Left lung (tissue), 10 donors: ENCODE measurements around the gene CEP63. TPM values are rescaled to one million over a fixed set of nuclear protein-coding genes. Genes with fewer than 3 reads are reported as not detected.

Experiments
- ATAC-seq: fragments of 200-7000 bp; cut with Tn5 transposase; one replicate; pipeline ENCODE4 v1.9.1; 2020; ENCODE audit warnings: moderate library complexity
- DNase-seq, 4 donors: peaks; one replicate each; pipeline ENCODE4 v3.0.0-alpha.2; 2013 to 2020
- H3K27ac ChIP-seq, 2 donors: fragments of 200-600 bp; sonication (generic) in 1 of 2; one replicate each; pipeline versions ENCODE4 v1.5.0 to v1.8.0; 2020 to 2021
- H3K27me3 ChIP-seq, 2 donors: fragments of 200-600 bp; sonication (generic) in 1 of 2; one replicate each; pipeline versions ENCODE4 v1.5.0 to v1.8.0; 2020 to 2021
- H3K36me3 ChIP-seq, 2 donors: fragments of 200-600 bp; sonication (generic) in 1 of 2; one replicate each; pipeline versions ENCODE4 v1.5.0 to v1.8.0; 2020 to 2021
- H3K4me1 ChIP-seq, 2 donors: fragments of 200-600 bp; one replicate each; pipeline ENCODE4 v1.8.0; 2021
- H3K4me3 ChIP-seq, 2 donors: fragments of 200-600 bp; sonication (generic) in 1 of 2; one replicate each; pipeline versions ENCODE4 v1.5.0 to v1.8.0; 2020 to 2021; ENCODE audit warnings: mild to moderate bottlenecking in 1 of 2
- H3K9me3 ChIP-seq, 2 donors: fragments of 200-600 bp; sonication (generic) in 1 of 2; one replicate each; pipeline versions ENCODE4 v1.5.0 to v1.8.0; 2020 to 2021
- intact Hi-C, 2 donors: fragments of 100-400 bp; cut with DNase I; formaldehyde crosslinking; loops; one replicate each; pipeline versions ENCODE4 v1.11.2 to v1.14.2; 2022
- polyA plus RNA-seq, 6 donors: library from polyadenylated mRNA; unstranded; fragments of 120-200 nt; gene quantifications; one replicate each; pipeline ENCODE4 v1.2.1, GENCODE V29; 2013; ENCODE audit not compliant: insufficient read length in 6 of 6
- total RNA-seq, 2 donors: library from RNA; stranded (reverse); fragmentation: NEBNext Ultra II Directional; extraction: Animal tissue kit (Norgen Biotek cat#: 25700); gene quantifications; one replicate each; pipeline ENCODE4 v1.2.1, GENCODE V29; 2021
- TF ChIP-seq, protein P1 (sequence below), 2 donors: fragments of 200-600 bp; sonication (generic) in 1 of 2; IDR thresholded peaks; one replicate each; pipeline versions ENCODE4 v1.5.0 to v1.8.0; 2021; ENCODE audit warnings: antibody characterized with exemption in 2 of 2
- donor health status: DM: no; HTN: yes; CAD: no.
- donor health status: DM: no; HTN: no; CAD: no.

Gene CEP63
- total and polyA plus RNA-seq, 8 donors = 16.1 to 40.4 (median 32.7) TPM

DNA sequence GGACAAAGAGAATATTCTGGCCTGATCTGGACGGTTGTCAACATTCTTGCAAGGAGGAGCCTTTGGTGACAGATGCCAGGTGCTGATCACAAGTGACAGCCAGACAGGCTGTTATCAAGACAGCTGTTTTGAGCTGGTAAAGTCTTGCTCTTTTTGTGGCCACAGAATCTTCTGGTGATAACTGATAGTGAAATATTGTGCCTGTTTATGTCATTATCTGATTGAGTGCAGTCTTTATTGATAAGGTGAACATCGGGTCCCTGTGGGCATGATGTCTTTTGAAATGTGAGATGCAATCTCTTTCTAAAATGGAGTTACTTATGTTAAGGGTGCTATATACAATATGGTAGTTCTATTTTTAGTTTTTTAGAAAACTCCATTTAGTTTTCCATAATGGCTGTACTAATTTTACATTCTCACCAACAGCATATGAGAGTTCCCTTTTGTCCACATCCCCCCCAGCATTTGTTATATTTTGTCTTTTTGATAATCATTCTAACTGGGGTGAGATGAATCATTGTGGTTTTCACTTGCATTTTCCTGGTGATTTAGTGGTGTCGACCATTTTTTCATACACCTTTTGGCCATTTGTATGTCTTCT lies 10.7 kb downstream of the CEP63 start:
- Histone ChIP-seq H3K27me3 (no peaks in the 10 kb centered on the region), H3K4me3 (no peak overlapping the region), H3K9me3 (no peaks in the 10 kb centered on the region), H3K4me1 (peaks cover 0 to 8% of the 10 kb centered on the region in 2 donors), H3K36me3 (peaks cover 0 to 6% of the 10 kb centered on the region in 2 donors), H3K27ac (no peak overlapping the region)
- no peak for DNase-seq
- TF ChIP-seq, protein P1, sequence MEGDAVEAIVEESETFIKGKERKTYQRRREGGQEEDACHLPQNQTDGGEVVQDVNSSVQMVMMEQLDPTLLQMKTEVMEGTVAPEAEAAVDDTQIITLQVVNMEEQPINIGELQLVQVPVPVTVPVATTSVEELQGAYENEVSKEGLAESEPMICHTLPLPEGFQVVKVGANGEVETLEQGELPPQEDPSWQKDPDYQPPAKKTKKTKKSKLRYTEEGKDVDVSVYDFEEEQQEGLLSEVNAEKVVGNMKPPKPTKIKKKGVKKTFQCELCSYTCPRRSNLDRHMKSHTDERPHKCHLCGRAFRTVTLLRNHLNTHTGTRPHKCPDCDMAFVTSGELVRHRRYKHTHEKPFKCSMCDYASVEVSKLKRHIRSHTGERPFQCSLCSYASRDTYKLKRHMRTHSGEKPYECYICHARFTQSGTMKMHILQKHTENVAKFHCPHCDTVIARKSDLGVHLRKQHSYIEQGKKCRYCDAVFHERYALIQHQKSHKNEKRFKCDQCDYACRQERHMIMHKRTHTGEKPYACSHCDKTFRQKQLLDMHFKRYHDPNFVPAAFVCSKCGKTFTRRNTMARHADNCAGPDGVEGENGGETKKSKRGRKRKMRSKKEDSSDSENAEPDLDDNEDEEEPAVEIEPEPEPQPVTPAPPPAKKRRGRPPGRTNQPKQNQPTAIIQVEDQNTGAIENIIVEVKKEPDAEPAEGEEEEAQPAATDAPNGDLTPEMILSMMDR (IDR thresholded peaks at IDR 0.05) = no peak
- no peak for ATAC-seq
- intact Hi-C loops = no loop called here

DNA sequence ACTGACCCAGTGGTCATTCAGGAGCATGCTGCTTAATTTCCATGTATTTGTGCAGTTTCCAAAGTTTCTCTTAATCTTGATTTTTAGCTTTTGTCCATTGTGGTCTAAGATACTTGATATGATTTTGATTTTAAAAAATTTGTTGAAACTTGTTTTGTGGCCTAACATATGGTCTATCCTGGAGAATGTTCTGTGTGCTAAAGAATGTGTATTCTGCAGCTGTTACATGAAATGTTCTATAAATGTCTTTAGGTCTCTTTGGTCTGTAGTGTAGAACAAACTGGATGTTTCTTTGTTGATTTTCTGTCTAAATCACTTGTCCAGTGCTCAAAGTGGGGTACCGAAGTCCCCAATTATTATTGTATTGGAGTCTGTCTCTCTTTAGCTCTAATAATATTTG lies 17.4 kb downstream of the CEP63 start:
- DNase-seq = no peak
- ATAC-seq = no peak
- H3K36me3 ChIP-seq = no peaks in the 10 kb centered on the region
- no peak overlapping the region for H3K27ac ChIP-seq
- peaks cover 0 to 15% of the 10 kb centered on the region in 2 donors for H3K9me3 ChIP-seq
- intact Hi-C loops = no loop called here
- TF ChIP-seq, protein P1 (IDR thresholded peaks at IDR 0.05) = no peak
- no peaks in the 10 kb centered on the region for H3K27me3 ChIP-seq
- no peak overlapping the region for H3K4me3 ChIP-seq
- H3K4me1 ChIP-seq = no peaks in the 10 kb centered on the region

DNA sequence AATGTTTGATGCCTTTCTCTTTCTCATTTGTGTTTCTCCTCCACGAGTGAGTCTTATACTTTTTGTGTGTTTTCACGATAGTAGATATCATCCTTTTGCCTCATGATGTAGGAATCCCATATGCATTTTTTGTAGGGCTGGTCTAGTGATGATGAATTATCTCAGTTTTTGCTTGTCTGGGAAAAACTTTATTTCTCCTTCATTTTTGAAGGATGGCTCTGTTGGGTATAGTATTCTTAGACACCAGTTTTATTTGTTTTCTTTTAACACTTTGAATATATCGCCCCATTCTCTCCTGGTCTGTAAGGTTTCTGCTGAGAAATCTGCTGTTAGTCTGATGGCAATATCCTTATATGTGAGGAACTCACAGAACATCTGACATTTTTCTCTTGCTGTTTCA lies 18.3 kb downstream of the CEP63 start:
- Histone ChIP-seq H3K4me1 (no peaks in the 10 kb centered on the region), H3K9me3 (peaks cover 0 to 15% of the 10 kb centered on the region in 2 donors), H3K4me3 (no peak overlapping the region), H3K27me3 (no peaks in the 10 kb centered on the region), H3K36me3 (no peaks in the 10 kb centered on the region), H3K27ac (no peak overlapping the region)
- ATAC-seq = no peak
- TF ChIP-seq, protein P1 (IDR thresholded peaks at IDR 0.05) = no peak
- intact Hi-C loops = no loop called here
- no peak for DNase-seq

DNA sequence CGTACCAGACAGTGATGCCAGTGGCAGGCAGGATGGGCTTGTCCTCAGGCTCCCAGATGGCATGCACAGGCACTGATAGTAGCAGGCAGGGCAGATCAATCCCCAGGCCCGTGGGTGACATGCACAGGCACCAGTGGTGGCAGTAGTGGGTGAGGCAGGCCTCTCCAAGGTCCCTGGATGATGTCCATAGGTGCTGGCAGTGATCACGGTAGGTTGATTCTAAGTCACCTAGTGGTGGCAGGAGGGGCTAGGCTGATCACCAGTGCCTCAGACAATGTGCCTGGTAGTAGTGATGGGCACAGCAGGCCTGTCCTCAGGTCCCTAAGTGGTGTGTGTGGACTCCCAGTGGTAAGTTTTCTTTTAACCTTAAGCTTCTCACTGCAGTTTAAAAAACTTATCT lies 19.6 kb downstream of the CEP63 start:
- ATAC-seq = no peak
- intact Hi-C loops = no loop called here
- no peaks in the 10 kb centered on the region for H3K4me1 ChIP-seq

DNA sequence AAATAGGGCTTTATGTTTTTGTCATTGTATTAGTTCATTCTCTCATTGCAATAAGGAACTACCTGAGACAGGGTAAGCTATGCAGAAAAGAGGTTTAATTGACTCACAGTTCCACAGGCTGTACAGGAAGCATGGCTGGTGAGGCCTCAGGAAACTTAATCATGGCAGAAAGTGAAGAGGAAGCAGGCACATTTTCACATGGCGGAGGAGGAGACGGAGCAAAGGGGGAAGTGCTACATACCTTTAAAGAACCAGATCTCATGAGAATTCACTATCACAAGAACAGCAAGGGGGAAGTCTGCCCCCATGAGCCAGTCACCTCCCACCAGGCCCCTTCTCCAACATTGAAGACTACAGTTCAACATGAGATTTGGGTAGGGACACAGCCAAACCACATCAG lies 25.6 kb downstream of the CEP63 start:
- TF ChIP-seq, protein P1 (IDR thresholded peaks at IDR 0.05) = no peak
- Histone ChIP-seq H3K27ac (peak overlapping the region in 1 of 2 donors; percentile 75), H3K4me3 (no peak overlapping the region), H3K36me3 (peaks cover 0 to 19% of the 10 kb centered on the region in 2 donors), H3K27me3 (no peaks in the 10 kb centered on the region), H3K9me3 (no peaks in the 10 kb centered on the region), H3K4me1 (no peaks in the 10 kb centered on the region)
- ATAC-seq (no peak), DNase-seq (no peak)
- intact Hi-C loops = no loop called here

More for the DNA sequence above, 19.6 kb downstream of the CEP63 start:
- no peak for DNase-seq
- Histone ChIP-seq H3K27me3 (no peaks in the 10 kb centered on the region), H3K27ac (no peak overlapping the region), H3K9me3 (peaks cover 0 to 15% of the 10 kb centered on the region in 2 donors), H3K4me3 (no peak overlapping the region), H3K36me3 (peaks cover 0 to 8% of the 10 kb centered on the region in 2 donors)
- TF ChIP-seq, protein P1 (IDR thresholded peaks at IDR 0.05) = no peak
